Glomerular visceral epithelial cell (primary cell): ENCODE measurements around the gene SDCBP2.

Source experiments
- DNase-seq: peaks from one replicate; pipeline ENCODE4 v3.0.0-alpha.2; 2016; ENCODE audit errors: extremely low spot score

SDCBP2 gene, protein sequence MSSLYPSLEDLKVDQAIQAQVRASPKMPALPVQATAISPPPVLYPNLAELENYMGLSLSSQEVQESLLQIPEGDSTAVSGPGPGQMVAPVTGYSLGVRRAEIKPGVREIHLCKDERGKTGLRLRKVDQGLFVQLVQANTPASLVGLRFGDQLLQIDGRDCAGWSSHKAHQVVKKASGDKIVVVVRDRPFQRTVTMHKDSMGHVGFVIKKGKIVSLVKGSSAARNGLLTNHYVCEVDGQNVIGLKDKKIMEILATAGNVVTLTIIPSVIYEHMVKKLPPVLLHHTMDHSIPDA

GRCh38 chr20:1328680-1329330, at the start of gene SDCBP2:
TSS of gene SDCBP2 (minus strand) at chr20:1329139. CDS start at chr20:1320416, 8,723 bp downstream.
- no peak for DNase-seq

- DNase-seq, result no peak
These were observed 49.8 kb upstream of the SDCBP2 start for GRCh38 chr20:1378735-1379125.

GRCh38 chr20:1377984-1378734, 49.2 kb upstream of the SDCBP2 start:
- DNase-seq, result peak; percentile 85

DNA sequence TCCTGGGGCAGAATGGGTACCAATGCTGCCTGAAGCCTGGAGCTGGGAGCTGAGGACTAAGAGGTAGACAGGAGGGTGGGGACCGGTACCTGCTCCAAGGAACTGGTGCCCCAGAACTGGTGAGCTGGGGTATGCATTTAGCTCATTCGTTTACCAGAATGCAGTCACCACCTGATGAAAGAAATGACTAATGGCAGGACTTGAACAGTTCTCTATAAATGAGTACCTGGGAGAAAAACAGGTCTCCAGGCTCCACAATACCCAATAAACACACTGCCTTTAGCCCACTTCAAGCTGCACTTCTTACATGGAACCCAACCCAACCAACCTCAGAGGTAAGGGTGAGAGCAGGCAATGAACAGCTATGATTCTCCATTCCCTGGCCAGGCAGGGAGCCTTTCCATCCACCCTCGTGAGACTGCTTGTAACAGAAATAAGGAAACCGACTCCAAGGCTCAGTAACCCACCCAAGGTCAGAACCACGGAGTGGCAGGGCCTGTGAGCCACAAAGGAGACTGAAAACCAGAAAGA, 48.5 kb upstream of the SDCBP2 start:
- DNase-seq, result no peak

GRCh38 chr20:1376408-1377270, 47.7 kb upstream of the SDCBP2 start:
- no peak for DNase-seq

DNA sequence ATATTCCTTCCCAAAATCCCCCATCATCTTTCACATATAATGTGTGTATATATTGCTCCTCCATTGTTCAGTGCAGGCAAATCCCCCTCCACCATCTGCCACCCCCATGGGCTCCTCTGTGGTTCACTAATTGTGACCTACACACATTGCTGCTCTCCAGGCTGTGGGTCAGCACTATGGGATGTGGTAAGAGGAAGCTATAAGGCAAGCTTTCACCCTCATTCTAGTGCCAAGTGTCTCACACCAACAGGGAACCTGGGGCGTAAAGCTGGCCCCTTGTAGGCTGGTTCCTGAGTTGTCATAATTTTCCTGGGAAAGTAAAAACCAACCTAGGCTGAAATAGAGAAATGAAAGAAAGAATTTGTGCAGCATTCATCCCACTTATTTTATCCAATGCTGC, 47.1 kb upstream of the SDCBP2 start:
- no peak for DNase-seq

DNA sequence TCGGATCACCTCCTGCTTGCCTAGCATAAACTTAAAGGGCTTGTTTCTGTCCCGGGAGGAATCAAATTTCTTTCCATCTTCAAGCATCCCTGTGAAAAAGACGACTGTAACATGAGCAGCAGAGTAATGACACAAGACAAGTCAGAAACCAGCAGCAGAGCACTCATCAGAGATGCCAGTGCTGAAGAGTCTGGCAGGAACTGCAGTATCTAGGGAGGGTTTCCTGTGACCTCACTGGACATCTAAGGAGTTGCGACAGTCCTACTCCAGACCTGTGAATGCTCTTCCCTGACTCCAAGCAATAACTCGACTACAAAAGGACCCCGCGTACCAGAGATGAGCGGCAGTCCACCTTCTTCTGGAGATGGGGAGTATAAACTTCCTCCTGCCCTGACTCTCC, 46.6 kb upstream of the SDCBP2 start:
- DNase-seq, result peak; percentile 44

- no peak for DNase-seq
These were observed 45.3 kb upstream of the SDCBP2 start for GRCh38 chr20:1374246-1374645.

- no peak for DNase-seq
These were observed 44.7 kb upstream of the SDCBP2 start for GRCh38 chr20:1373614-1374013.

DNA sequence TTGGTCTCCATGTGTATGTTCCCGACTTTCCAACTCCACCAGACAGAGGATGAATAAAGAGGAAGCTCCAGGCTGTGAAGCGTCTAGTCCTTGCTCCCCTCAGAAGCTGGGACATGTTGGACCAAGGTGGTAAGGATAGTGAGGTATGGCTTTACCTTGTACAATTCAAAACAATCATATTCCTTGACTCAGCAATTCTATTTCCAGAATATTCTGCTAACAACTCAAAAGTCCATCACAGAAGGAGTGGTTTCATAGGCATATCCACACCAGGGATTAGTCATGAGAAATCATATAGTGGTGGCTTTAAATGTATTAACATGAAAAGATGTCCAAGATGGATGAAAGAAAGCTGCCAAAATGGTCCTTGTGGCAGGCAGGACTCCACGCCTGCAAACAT, 44.1 kb upstream of the SDCBP2 start:
- DNase-seq, result no peak

- no peak for DNase-seq
These were observed 43.0 kb upstream of the SDCBP2 start for GRCh38 chr20:1371830-1372539.

- DNase-seq, result peak; percentile 59
These were observed 42.4 kb upstream of the SDCBP2 start for GRCh38 chr20:1371202-1371782.

DNA sequence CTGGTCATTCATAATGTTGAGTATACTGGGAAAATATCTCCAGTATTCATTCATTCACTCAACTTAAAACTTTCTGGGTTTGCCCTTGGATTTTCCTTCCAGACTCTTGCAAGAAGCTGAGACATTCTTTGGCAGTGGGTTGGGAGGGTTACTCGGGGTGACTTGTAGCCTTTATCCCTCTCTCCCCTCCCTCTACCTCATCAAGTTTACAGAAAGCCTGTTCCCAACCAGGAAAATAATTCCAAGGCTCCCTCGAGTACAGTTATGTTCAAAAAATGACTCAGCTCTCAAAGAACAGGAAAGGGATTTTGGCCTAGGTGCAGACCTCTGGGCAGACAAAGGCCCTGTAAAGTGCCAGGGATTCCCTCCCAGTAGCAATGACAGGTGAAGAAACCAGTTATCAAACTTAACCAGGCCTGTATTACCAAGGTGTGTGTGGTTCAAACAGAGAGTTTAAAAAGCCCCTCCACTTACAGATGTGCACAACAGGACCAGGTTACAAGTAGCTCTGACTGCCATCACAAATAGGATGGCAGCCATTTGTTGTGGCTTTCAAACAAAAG, 41.7 kb upstream of the SDCBP2 start:
- peak; percentile 21 for DNase-seq

DNA sequence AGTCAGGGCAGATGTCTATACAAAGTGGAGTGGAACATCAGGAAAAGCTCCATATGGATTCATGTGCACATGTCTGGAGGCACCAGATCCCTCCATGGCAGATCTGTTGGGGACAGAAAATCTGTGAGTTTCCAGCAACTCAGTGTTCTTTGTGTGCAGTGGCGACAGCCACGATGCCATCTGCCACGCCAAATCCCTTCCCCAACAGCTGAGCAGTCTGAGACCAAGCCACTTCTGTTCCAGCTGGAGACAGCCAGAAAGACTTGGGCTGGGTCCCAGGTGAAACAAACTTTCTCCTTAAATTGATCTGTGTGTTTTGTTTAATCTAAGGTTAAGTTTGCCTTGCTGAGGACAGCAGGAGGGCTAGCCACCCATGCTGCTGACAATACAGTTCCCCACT, 41.0 kb upstream of the SDCBP2 start:
- DNase-seq, result no peak

DNA sequence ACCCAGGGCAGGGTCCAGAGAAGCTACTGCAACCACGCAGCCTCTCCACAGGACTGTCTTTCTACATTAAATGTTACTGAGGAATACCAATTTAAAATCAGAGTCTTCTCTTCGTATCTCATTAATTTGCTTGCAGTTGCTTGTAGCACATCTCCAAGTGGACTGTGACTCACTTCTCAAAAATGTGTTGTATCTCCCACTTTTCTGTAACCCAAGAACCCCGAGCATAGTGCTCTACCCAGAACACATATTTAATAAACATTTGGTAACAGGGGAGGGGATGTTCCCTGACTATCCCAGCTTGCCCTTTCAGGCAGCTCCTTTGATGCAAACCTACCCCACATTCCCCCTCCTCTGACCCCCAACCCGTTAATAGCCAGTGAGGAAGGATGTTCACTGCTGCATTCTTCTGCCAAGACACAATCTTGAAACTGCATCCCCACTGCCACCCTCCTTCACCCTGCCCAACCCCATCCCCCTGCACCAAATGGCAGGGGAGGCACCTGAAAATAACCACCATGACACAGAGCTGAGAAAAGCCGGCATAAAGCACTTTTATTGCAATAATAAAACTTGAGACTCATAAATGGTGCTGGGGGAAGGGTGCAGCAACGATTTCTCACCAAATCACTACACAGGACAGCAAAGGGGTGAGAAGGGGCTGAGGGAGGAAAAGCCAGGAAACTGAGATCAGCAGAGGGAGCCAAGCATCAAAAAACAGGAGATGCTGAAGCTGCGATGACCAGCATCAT, 39.7 kb upstream of the SDCBP2 start:
- peak; percentile 28 for DNase-seq

DNA sequence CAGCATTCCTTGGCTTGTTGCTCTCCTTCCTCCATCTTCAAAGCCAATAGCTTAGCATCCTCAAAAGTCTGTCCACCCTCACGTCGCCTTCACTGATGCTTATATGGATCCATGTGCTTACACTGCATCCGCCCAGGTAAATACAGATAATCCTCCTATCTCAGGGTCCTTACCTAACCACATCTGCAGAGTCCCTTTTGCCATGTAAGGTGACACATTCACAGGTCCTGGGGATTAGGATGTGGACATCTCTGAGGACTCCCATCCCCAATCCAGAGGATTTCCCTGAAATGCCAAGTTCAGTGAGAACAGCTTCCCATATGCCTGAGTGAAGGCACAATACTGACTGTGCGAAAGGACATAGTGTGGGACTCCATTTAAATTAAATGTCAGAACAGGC, 38.5 kb upstream of the SDCBP2 start:
- DNase-seq, result no peak

DNA sequence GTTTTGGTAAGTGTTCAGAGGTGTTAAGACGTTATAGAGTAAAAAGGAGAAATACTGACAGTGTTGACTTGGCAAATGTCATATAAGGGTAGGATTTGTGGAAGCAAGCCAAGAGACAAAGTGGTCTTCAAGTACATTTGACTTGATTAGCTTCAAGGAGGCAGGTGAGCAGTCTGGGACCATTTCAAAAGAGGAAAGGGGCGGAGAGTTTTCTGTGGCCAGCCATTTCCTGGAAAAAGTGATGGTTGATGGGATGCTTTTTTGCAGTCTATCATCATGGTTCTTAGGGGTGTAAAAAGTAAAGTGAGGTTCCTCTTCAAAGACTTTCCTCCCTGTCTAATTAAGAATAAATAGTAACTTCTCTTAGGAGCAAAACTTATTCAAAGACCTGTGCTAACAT, 35.2 kb upstream of the SDCBP2 start:
- DNase-seq, result no peak

GRCh38 chr20:1363522-1363921, 34.6 kb upstream of the SDCBP2 start:
- no peak for DNase-seq

GRCh38 chr20:1362484-1362883, 33.5 kb upstream of the SDCBP2 start:
- DNase-seq, result no peak
